Mucosa of descending colon (tissue), 3 donors: ENCODE results near the gene MAFF. TPM values are rescaled to one million over a fixed set of nuclear protein-coding genes. Genes with fewer than 3 reads are reported as not detected.

Experiments used
- ATAC-seq: fragments of 200-7000 bp; cut with Tn5 transposase; one replicate; pipeline ENCODE4 v1.9.1; 2020; ENCODE audit warnings: mild to moderate bottlenecking, moderate library complexity
- DNase-seq, 3 donors: peaks; one replicate each; pipeline ENCODE4 v3.0.0-alpha.2; 2020
- H3K36me3 ChIP-seq: fragments of 200-600 bp; one replicate; pipeline ENCODE4 v1.8.0; 2021; ENCODE audit warnings: low read depth, mild to moderate bottlenecking
- H3K4me1 ChIP-seq: fragments of 200-600 bp; one replicate; pipeline ENCODE4 v1.8.0; 2021; ENCODE audit warnings: low read depth, mild to moderate bottlenecking
- H3K4me3 ChIP-seq: fragments of 200-600 bp; one replicate; pipeline ENCODE4 v1.8.0; 2021; ENCODE audit warnings: mild to moderate bottlenecking
- H3K9me3 ChIP-seq: fragments of 200-600 bp; one replicate; pipeline ENCODE4 v1.8.0; 2021; ENCODE audit warnings: mild to moderate bottlenecking
- intact Hi-C, 2 donors: fragments of 100-400 bp; cut with DNase I in 1 of 2; cut with micrococcal nuclease in 1 of 2; formaldehyde crosslinking; loops; one replicate each; pipeline versions ENCODE4 v1.11.0 to v1.11.1; 2022; cut with DNase I, micrococcal nuclease
- total RNA-seq, 3 donors: library from RNA; stranded (reverse); fragmentation: NEBNext Ultra II Directional in 2 of 3; extraction: Animal tissue kit (Norgen Biotek cat#: 25700) in 2 of 3; gene quantifications; one replicate each; pipeline versions ENCODE4 v1.2.1 to v1.2.4, GENCODE V29; 2021 to 2023
- TF ChIP-seq, protein P1 (sequence below): fragments of 200-600 bp; IDR thresholded peaks from one replicate; pipeline ENCODE4 v1.8.0; 2022; ENCODE audit warnings: antibody characterized with exemption, mild to moderate bottlenecking
- donor health status: DM: no; HTN: no; CAD: no; lungs with moderate emphysema.
- donor health status: DM: no; HTN: no; CAD: no.
- donor health status: DM: no; HTN: yes; CAD: no.

MAFF gene
- total RNA-seq, 3 donors from 2014 or later, result 16.7 to 26.5 (median 25.6) TPM

DNA sequence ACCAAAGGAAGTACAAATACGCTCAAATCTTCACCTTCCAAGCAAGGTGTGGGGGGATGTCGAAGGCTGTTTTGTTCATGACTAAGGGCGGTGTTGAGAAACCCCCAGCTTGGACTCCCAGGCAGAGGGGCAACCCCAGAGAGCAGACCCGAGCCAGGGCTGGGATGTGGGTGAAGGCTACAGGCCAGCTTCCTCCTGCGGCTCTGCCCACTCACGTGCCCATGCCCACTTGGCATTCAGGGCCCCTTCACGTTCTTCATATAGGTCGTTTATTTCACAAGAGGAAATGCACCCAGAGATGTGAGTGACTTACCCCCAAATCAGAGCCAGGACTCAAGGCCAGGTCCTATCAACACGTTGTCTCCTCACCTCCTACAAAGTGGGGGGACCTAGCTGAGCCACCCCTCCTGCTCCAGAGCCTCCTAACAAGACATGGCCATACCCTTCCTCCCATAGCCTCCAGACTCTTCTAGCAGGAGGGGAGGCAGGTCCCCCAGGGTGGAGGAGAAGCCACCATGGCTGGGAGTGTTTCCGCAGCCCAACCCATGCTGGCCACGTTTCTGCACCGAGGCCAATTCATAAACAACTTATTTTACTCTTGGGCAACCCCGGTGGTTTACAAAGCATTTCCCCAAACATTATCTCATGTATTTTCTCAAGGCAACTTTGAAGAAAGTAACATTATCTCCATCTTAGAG is 49.0 kb downstream of the MAFF start:
- intact Hi-C loops, result no loop called here
- Histone ChIP-seq H3K4me1 (peaks cover 2% of the 10 kb centered on the region), H3K4me3 (no peak overlapping the region), H3K36me3 (no peaks in the 10 kb centered on the region), H3K9me3 (no peaks in the 10 kb centered on the region)
- ATAC-seq (no peak), DNase-seq (no peak)
- TF ChIP-seq, protein P1, sequence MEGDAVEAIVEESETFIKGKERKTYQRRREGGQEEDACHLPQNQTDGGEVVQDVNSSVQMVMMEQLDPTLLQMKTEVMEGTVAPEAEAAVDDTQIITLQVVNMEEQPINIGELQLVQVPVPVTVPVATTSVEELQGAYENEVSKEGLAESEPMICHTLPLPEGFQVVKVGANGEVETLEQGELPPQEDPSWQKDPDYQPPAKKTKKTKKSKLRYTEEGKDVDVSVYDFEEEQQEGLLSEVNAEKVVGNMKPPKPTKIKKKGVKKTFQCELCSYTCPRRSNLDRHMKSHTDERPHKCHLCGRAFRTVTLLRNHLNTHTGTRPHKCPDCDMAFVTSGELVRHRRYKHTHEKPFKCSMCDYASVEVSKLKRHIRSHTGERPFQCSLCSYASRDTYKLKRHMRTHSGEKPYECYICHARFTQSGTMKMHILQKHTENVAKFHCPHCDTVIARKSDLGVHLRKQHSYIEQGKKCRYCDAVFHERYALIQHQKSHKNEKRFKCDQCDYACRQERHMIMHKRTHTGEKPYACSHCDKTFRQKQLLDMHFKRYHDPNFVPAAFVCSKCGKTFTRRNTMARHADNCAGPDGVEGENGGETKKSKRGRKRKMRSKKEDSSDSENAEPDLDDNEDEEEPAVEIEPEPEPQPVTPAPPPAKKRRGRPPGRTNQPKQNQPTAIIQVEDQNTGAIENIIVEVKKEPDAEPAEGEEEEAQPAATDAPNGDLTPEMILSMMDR, result no peak

DNA sequence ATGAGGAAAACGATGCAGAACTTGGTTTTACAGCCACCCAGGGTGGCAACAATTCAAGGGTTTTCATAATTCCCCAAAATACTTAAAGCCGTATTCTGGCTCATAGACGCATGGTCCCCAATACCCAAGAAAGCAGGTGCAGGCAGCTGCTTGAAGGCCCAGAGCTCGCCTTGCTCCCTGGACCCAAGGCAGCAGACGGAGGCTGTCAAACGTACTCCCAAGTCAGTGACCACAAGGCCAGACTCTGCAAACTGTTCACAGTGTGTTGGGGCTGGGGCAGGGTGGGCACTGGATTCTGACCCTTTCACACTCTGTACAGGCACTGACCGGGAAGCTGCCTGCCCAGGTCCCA is 49.5 kb downstream of the MAFF start:
- H3K4me3 ChIP-seq, result no peak overlapping the region
- intact Hi-C loops, result no loop called here
- no peak for ATAC-seq
- peaks cover 2% of the 10 kb centered on the region for H3K4me1 ChIP-seq
- TF ChIP-seq, protein P1, result no peak
- no peaks in the 10 kb centered on the region for H3K36me3 ChIP-seq
- DNase-seq, result no peak
- H3K9me3 ChIP-seq, result no peaks in the 10 kb centered on the region

- Histone ChIP-seq H3K36me3 (no peaks in the 10 kb centered on the region), H3K4me1 (peaks cover 27% of the 10 kb centered on the region), H3K4me3 (no peak overlapping the region), H3K9me3 (no peaks in the 10 kb centered on the region)
- TF ChIP-seq, protein P1, result no peak
- intact Hi-C loops, result no loop called here
- ATAC-seq, result no peak
- DNase-seq, result no peak
Measured at GRCh38 chr22:38255697-38256096, 53.9 kb downstream of the MAFF start.

GRCh38 chr22:38257181-38257580 is 55.4 kb downstream of the MAFF start:
- Histone ChIP-seq H3K9me3 (no peaks in the 10 kb centered on the region), H3K4me1 (peaks cover 32% of the 10 kb centered on the region), H3K4me3 (no peak overlapping the region), H3K36me3 (no peaks in the 10 kb centered on the region)
- TF ChIP-seq, protein P1, result no peak
- ATAC-seq, result peak; percentile 19
- intact Hi-C loops, result no loop called here
- no peak for DNase-seq

GRCh38 chr22:38257650-38258250 is 56.0 kb downstream of the MAFF start:
- no peaks in the 10 kb centered on the region for H3K9me3 ChIP-seq
- intact Hi-C loops, result no loop called here
- ATAC-seq (peak; percentile 91), DNase-seq (peak; percentile 66 to 76 (median 69))
- H3K4me1 ChIP-seq, result peaks cover 32% of the 10 kb centered on the region
- no peaks in the 10 kb centered on the region for H3K36me3 ChIP-seq
- H3K4me3 ChIP-seq, result no peak overlapping the region
- TF ChIP-seq, protein P1, result no peak
